HUES48 (cell line): ENCODE measurements around the gene DPP10.

Source experiments
- H3K27ac ChIP-seq: one replicate; pipeline ENCODE4 v1.7.0; 2013; ENCODE audit warnings: low read depth, low read length, inconsistent platforms
- H3K27me3 ChIP-seq: 2 replicates; pipeline ENCODE4 v1.6.1; 2013; ENCODE audit warnings: mild to moderate bottlenecking, low read length; ENCODE audit not compliant: control insufficient read depth, insufficient read depth
- H3K36me3 ChIP-seq: 2 replicates; pipeline ENCODE4 v1.6.1; 2013; ENCODE audit warnings: low read length; ENCODE audit not compliant: control insufficient read depth, insufficient read depth
- H3K4me1 ChIP-seq: 2 replicates; pipeline ENCODE4 v1.6.1; 2013; ENCODE audit warnings: mild to moderate bottlenecking, low read length; ENCODE audit not compliant: control insufficient read depth, insufficient read depth
- H3K4me3 ChIP-seq: 2 replicates; pipeline ENCODE4 v1.5.1; 2013; ENCODE audit warnings: mild to moderate bottlenecking, low read depth, low read length
- H3K9ac ChIP-seq: 2 replicates; pipeline ENCODE4 v1.6.1; 2013; ENCODE audit warnings: mild to moderate bottlenecking, low read depth, low read length, moderate library complexity
- H3K9me3 ChIP-seq: 2 replicates; pipeline ENCODE4 v1.6.1; 2013; ENCODE audit warnings: low read length; ENCODE audit not compliant: control insufficient read depth, insufficient read depth

DPP10 gene

GRCh38 chr2:115297056-115297455 is 854.6 kb downstream of the DPP10 start:
- Histone ChIP-seq H3K27ac (no peak overlapping the region), H3K27me3 (no peaks in the 10 kb centered on the region), H3K4me1 (peaks cover 27% of the 10 kb centered on the region), H3K9ac (no peak overlapping the region), H3K9me3 (no peaks in the 10 kb centered on the region), H3K36me3 (no peaks in the 10 kb centered on the region), H3K4me3 (no peak overlapping the region)

- Histone ChIP-seq H3K4me1 (peaks cover 19% of the 10 kb centered on the region), H3K9ac (no peak overlapping the region), H3K4me3 (no peak overlapping the region), H3K36me3 (no peaks in the 10 kb centered on the region), H3K27ac (no peak overlapping the region), H3K27me3 (no peaks in the 10 kb centered on the region), H3K9me3 (no peaks in the 10 kb centered on the region)
Measured at GRCh38 chr2:115299199-115299598, 856.8 kb downstream of the DPP10 start.

GRCh38 chr2:115305712-115306111 is 863.3 kb downstream of the DPP10 start:
- Histone ChIP-seq H3K4me1 (no peaks in the 10 kb centered on the region), H3K27ac (no peak overlapping the region), H3K4me3 (no peak overlapping the region), H3K36me3 (no peaks in the 10 kb centered on the region), H3K9ac (no peak overlapping the region), H3K9me3 (no peaks in the 10 kb centered on the region), H3K27me3 (no peaks in the 10 kb centered on the region)

GRCh38 chr2:115314119-115314518 is 871.7 kb downstream of the DPP10 start:
- H3K9me3 ChIP-seq, result no peaks in the 10 kb centered on the region
- H3K4me3 ChIP-seq, result no peak overlapping the region
- H3K27me3 ChIP-seq, result no peaks in the 10 kb centered on the region
- no peaks in the 10 kb centered on the region for H3K4me1 ChIP-seq
- H3K27ac ChIP-seq, result no peak overlapping the region
- no peak overlapping the region for H3K9ac ChIP-seq
- H3K36me3 ChIP-seq, result no peaks in the 10 kb centered on the region

- no peaks in the 10 kb centered on the region for H3K9me3 ChIP-seq
- H3K4me1 ChIP-seq, result no peaks in the 10 kb centered on the region
- H3K27me3 ChIP-seq, result no peaks in the 10 kb centered on the region
- no peak overlapping the region for H3K4me3 ChIP-seq
- no peak overlapping the region for H3K9ac ChIP-seq
- H3K27ac ChIP-seq, result no peak overlapping the region
- no peaks in the 10 kb centered on the region for H3K36me3 ChIP-seq
Measured at GRCh38 chr2:115327061-115327460, 884.6 kb downstream of the DPP10 start.

GRCh38 chr2:115359550-115359949 is 917.1 kb downstream of the DPP10 start:
- Histone ChIP-seq H3K4me3 (no peak overlapping the region), H3K9me3 (peaks cover 31% of the 10 kb centered on the region), H3K9ac (no peak overlapping the region), H3K4me1 (peaks cover 31% of the 10 kb centered on the region), H3K36me3 (0 out of 2 replicates have a peak, but pooled peaks cover 4% of the 10 kb centered on the region), H3K27ac (no peak overlapping the region), H3K27me3 (no peaks in the 10 kb centered on the region)

- Histone ChIP-seq H3K27me3 (no peaks in the 10 kb centered on the region), H3K9me3 (0 out of 2 replicates have a peak, but pooled peaks cover 2% of the 10 kb centered on the region), H3K4me1 (peaks cover 47% of the 10 kb centered on the region), H3K27ac (peak overlapping the region; percentile 84), H3K36me3 (no peaks in the 10 kb centered on the region), H3K4me3 (peak overlapping the region; percentile 31), H3K9ac (peak overlapping the region; percentile 60; the same call in 1 of the 2 replicates)
Measured at GRCh38 chr2:115364093-115364492, 921.7 kb downstream of the DPP10 start.

- Histone ChIP-seq H3K9ac (no peak overlapping the region), H3K4me1 (peaks cover 17% of the 10 kb centered on the region), H3K27me3 (no peaks in the 10 kb centered on the region), H3K9me3 (peaks cover 23% of the 10 kb centered on the region), H3K27ac (no peak overlapping the region), H3K36me3 (no peaks in the 10 kb centered on the region), H3K4me3 (no peak overlapping the region)
Measured at GRCh38 chr2:115369400-115369799, 927.0 kb downstream of the DPP10 start.

- Histone ChIP-seq H3K36me3 (no peaks in the 10 kb centered on the region; the same call in 1 of the 2 replicates), H3K27ac (no peak overlapping the region), H3K27me3 (no peaks in the 10 kb centered on the region), H3K9ac (no peak overlapping the region), H3K4me3 (no peak overlapping the region), H3K4me1 (no peaks in the 10 kb centered on the region), H3K9me3 (peaks cover 42% of the 10 kb centered on the region)
Measured at GRCh38 chr2:115374981-115375380, 932.5 kb downstream of the DPP10 start.

- Histone ChIP-seq H3K36me3 (no peaks in the 10 kb centered on the region), H3K4me1 (peaks cover 10% of the 10 kb centered on the region), H3K4me3 (no peak overlapping the region), H3K27me3 (no peaks in the 10 kb centered on the region), H3K27ac (no peak overlapping the region), H3K9ac (no peak overlapping the region), H3K9me3 (peaks cover 18% of the 10 kb centered on the region)
Measured at GRCh38 chr2:115384399-115384798, 942.0 kb downstream of the DPP10 start.

GRCh38 chr2:115386465-115386864 is 944.0 kb downstream of the DPP10 start:
- Histone ChIP-seq H3K9ac (no peak overlapping the region), H3K27ac (no peak overlapping the region), H3K4me1 (peaks cover 10% of the 10 kb centered on the region), H3K36me3 (no peaks in the 10 kb centered on the region), H3K27me3 (no peaks in the 10 kb centered on the region), H3K9me3 (peaks cover 18% of the 10 kb centered on the region), H3K4me3 (no peak overlapping the region)

GRCh38 chr2:115389024-115389423 is 946.6 kb downstream of the DPP10 start:
- no peaks in the 10 kb centered on the region; the same call in 1 of the 2 replicates for H3K9me3 ChIP-seq

More at GRCh38 chr2:115389024-115389423, 946.6 kb downstream of the DPP10 start:
- H3K27ac ChIP-seq, result no peak overlapping the region
- H3K36me3 ChIP-seq, result no peaks in the 10 kb centered on the region
- peaks cover 16% of the 10 kb centered on the region for H3K4me1 ChIP-seq
- H3K27me3 ChIP-seq, result no peaks in the 10 kb centered on the region
- H3K9ac ChIP-seq, result no peak overlapping the region
- no peak overlapping the region for H3K4me3 ChIP-seq
